WTC11 (cell line): ENCODE results near the gene BCAS3.
A peak's percentile ranks its signal among the peaks of the same experiment; 100 is the strongest.

Experiments used
- CREM ChIP-seq: sonication (generic); formaldehyde crosslinking; IDR thresholded peaks from 2 replicates; pipeline ENCODE4 v1.8.1; 2022; ENCODE audit warnings: mild to moderate bottlenecking, missing genetic modification reagents, moderate library complexity
- MXD4 ChIP-seq: fragments of 250-450 bp; sonication (Bioruptor Pico); IDR thresholded peaks from 2 replicates; pipeline ENCODE4 v1.8.0; 2021; ENCODE audit warnings: mild to moderate bottlenecking, moderate library complexity, borderline replicate concordance
- NFYB ChIP-seq: sonication (generic); formaldehyde crosslinking; conservative IDR thresholded peaks from 2 replicates; pipeline ENCODE4 v1.8.0; 2022; ENCODE audit warnings: low read depth, missing genetic modification reagents
- NR1H2 ChIP-seq: sonication (generic); formaldehyde crosslinking; IDR thresholded peaks from 2 replicates; pipeline ENCODE4 v1.9.0; 2021; ENCODE audit warnings: mild to moderate bottlenecking, moderate library complexity, missing genetic modification reagents
- RELA ChIP-seq: sonication (generic); formaldehyde crosslinking; IDR thresholded peaks from 2 replicates; pipeline ENCODE4 v1.8.1; 2022; ENCODE audit warnings: missing genetic modification reagents, mild to moderate bottlenecking, borderline replicate concordance
- TCF7 ChIP-seq: sonication (generic); formaldehyde crosslinking; IDR thresholded peaks from 2 replicates; pipeline ENCODE4 v1.8.0; 2022; ENCODE audit warnings: mild to moderate bottlenecking, low read depth, missing genetic modification reagents, moderate library complexity
- TP53 ChIP-seq: sonication (generic); formaldehyde crosslinking; IDR thresholded peaks from 2 replicates; pipeline ENCODE4 v1.8.1; 2023; ENCODE audit warnings: mild to moderate bottlenecking, missing genetic modification reagents
- ZBTB21 ChIP-seq: sonication (generic); formaldehyde crosslinking; IDR thresholded peaks from 2 replicates; pipeline ENCODE4 v1.8.1; 2023; ENCODE audit warnings: mild to moderate bottlenecking, missing genetic modification reagents, borderline replicate concordance
- TF ChIP-seq, protein P1 (sequence below): fragments of 200-600 bp; IDR thresholded peaks from 2 replicates; pipeline ENCODE4 v1.8.0; 2022; ENCODE audit warnings: antibody characterized with exemption

- TF ChIP-seq NR1H2 (CRISPR knock-in tag) (no peak), ZBTB21 (no peak), RELA (CRISPR knock-in tag) (no peak), CREM (no peak), NFYB (CRISPR knock-in tag) (no peak), MXD4 (no peak), TP53 (no peak), TCF7 (CRISPR knock-in tag) (no peak)
- TF ChIP-seq, protein P1, sequence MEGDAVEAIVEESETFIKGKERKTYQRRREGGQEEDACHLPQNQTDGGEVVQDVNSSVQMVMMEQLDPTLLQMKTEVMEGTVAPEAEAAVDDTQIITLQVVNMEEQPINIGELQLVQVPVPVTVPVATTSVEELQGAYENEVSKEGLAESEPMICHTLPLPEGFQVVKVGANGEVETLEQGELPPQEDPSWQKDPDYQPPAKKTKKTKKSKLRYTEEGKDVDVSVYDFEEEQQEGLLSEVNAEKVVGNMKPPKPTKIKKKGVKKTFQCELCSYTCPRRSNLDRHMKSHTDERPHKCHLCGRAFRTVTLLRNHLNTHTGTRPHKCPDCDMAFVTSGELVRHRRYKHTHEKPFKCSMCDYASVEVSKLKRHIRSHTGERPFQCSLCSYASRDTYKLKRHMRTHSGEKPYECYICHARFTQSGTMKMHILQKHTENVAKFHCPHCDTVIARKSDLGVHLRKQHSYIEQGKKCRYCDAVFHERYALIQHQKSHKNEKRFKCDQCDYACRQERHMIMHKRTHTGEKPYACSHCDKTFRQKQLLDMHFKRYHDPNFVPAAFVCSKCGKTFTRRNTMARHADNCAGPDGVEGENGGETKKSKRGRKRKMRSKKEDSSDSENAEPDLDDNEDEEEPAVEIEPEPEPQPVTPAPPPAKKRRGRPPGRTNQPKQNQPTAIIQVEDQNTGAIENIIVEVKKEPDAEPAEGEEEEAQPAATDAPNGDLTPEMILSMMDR: peak; percentile 27; the same call in 1 of the 2 replicates
Measured at GRCh38 chr17:60640503-60640902, 37.1 kb upstream of the BCAS3 start.
